ENCODE measurements around the gene LARGE1. TPM values are rescaled to one million over a fixed set of nuclear protein-coding genes. Genes with fewer than 3 reads are reported as not detected.

Gene LARGE1
- total RNA-seq, 1 donor from 2014 or later, result 81.2 TPM

- no peak for TF ChIP-seq CTCF (IDR thresholded peaks at IDR 0.05; ENCODE audit: partially characterized antibody, unreplicated experiment)
- H3K27me3 Mint-ChIP-seq (ENCODE audit: unreplicated experiment), result peaks cover 2% of the 10 kb centered on the region
- no peaks in the 10 kb centered on the region for H3K36me3 Mint-ChIP-seq (ENCODE audit: unreplicated experiment)
- no peak overlapping the region for H3K27ac Mint-ChIP-seq (ENCODE audit: unreplicated experiment)
- H3K4me3 Mint-ChIP-seq (ENCODE audit: unreplicated experiment), result no peak overlapping the region
- peaks cover 19% of the 10 kb centered on the region for H3K4me1 Mint-ChIP-seq (ENCODE audit: low read depth, unreplicated experiment)
- DNase-seq, result no peak
- H3K9me3 Mint-ChIP-seq (ENCODE audit: unreplicated experiment), result peaks cover 6% of the 10 kb centered on the region
These were observed 404.5 kb downstream of the LARGE1 start for GRCh38 chr22:33515795-33516194.

DNA sequence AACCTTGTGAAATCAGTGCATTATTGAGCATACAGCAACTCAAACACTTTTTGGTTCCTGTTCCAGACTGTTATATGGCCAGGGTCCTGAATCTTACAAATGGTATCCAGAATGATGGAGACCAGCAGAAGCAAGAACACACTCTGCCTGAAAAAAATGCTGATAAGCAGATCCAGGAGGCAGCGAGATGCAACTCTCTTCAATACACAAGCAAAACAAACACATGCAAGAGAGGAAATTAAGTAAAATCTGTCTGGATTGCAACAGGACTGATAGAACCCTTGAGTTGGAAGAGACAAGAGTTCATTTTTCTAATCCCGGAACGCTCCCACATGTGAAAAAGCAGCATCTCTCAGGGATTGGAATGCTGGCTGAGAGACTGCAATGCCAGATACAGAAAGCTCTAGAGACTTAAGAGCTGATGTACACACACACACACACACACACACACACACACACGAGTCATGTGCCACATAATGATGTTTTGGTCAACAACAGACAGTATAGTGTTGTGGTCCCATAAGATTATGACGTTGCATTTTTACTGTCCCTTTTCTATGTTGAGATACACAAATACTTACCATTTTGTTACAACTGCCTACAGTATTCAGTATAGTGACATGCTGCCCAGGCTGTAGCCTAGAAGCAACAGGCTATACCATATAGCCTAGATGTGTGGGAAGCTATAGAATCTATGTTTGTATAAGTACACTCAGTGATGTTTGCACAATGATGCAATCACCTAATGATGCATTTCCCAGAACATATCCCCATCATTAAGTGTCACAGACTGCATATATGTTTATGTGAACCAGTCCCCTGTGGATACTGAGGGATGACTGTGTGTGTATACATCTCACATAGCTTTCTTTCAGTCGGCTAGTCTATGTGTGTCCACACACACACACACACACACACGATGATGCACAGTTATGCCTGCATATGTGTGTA lies 406.6 kb downstream of the LARGE1 start:
- H3K27me3 Mint-ChIP-seq (ENCODE audit: unreplicated experiment), result peaks cover 4% of the 10 kb centered on the region
- peaks cover 4% of the 10 kb centered on the region for H3K9me3 Mint-ChIP-seq (ENCODE audit: unreplicated experiment)
- H3K4me3 Mint-ChIP-seq (ENCODE audit: unreplicated experiment), result no peak overlapping the region
- H3K4me1 Mint-ChIP-seq (ENCODE audit: low read depth, unreplicated experiment), result peaks cover 11% of the 10 kb centered on the region
- TF ChIP-seq CTCF (IDR thresholded peaks at IDR 0.05; ENCODE audit: partially characterized antibody, unreplicated experiment), result no peak
- no peak for DNase-seq
- no peaks in the 10 kb centered on the region for H3K36me3 Mint-ChIP-seq (ENCODE audit: unreplicated experiment)
- H3K27ac Mint-ChIP-seq (ENCODE audit: unreplicated experiment), result no peak overlapping the region

DNA sequence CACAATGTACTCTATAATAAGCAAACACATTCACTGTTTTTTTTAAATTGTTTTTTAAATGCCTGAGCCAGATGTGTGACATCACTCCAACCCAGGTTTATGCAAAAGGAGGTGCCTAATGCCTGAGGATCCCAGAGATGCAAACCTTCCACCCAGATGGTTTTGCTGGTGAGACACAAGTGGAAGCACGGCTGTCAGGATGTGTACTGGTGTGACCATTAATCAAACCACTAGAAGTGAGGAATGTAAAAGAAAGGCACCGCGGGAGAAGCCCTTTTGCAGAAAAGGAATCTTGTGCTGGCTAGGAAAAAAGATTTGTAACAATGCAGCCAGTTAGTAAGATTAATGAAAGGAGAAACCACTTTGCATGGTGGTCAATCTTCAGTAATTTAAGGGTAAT lies 407.4 kb downstream of the LARGE1 start:
- no peak overlapping the region for H3K4me3 Mint-ChIP-seq (ENCODE audit: unreplicated experiment)
- DNase-seq, result no peak
- H3K27me3 Mint-ChIP-seq (ENCODE audit: unreplicated experiment), result peaks cover 4% of the 10 kb centered on the region
- peaks cover 4% of the 10 kb centered on the region for H3K9me3 Mint-ChIP-seq (ENCODE audit: unreplicated experiment)
- H3K36me3 Mint-ChIP-seq (ENCODE audit: unreplicated experiment), result no peaks in the 10 kb centered on the region
- TF ChIP-seq CTCF (IDR thresholded peaks at IDR 0.05; ENCODE audit: partially characterized antibody, unreplicated experiment), result no peak
- H3K4me1 Mint-ChIP-seq (ENCODE audit: low read depth, unreplicated experiment), result peaks cover 11% of the 10 kb centered on the region
- H3K27ac Mint-ChIP-seq (ENCODE audit: unreplicated experiment), result no peak overlapping the region

DNA sequence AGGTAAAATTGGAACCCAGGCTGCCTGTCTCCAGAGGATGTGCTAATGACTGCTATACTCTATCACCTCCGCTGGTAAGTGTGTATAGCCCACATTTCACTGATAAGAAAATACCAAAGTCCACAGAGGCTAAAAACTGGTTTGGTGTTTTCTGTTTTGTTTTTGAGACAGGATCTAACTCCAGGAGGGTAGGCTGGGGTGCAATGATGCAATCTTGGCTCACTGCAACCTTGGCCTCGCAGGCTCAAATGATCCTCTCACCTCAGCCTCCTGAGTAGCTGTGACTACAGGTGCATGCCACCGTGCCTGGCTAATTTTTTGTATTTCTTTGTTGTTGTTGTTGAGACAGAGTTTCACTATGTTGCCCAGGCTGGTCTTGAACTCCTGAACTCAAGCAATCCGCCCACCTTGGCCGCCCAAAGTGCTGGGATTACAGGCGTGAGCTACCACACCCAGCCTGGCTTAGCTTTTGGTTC lies 409.8 kb downstream of the LARGE1 start:
- no peak for TF ChIP-seq CTCF (IDR thresholded peaks at IDR 0.05; ENCODE audit: partially characterized antibody, unreplicated experiment)
- H3K4me1 Mint-ChIP-seq (ENCODE audit: low read depth, unreplicated experiment), result peaks cover 6% of the 10 kb centered on the region
- peaks cover 4% of the 10 kb centered on the region for H3K27me3 Mint-ChIP-seq (ENCODE audit: unreplicated experiment)
- H3K4me3 Mint-ChIP-seq (ENCODE audit: unreplicated experiment), result no peak overlapping the region
- H3K9me3 Mint-ChIP-seq (ENCODE audit: unreplicated experiment), result peaks cover 2% of the 10 kb centered on the region
- DNase-seq, result no peak
- H3K36me3 Mint-ChIP-seq (ENCODE audit: unreplicated experiment), result no peaks in the 10 kb centered on the region
- H3K27ac Mint-ChIP-seq (ENCODE audit: unreplicated experiment), result no peak overlapping the region

Data from glutamatergic neuron (in vitro differentiated cells).